Epithelial cell of prostate (primary cell): ENCODE measurements around the gene PRICKLE1.
A peak's percentile ranks its signal among the peaks of the same experiment; 100 is the strongest.

ENCODE experiments used
- DNase-seq: peaks from one replicate; pipeline ENCODE4 v3.0.0-alpha.2; 2011; ENCODE audit warnings: low read depth, low spot score
- H3K27ac ChIP-seq: fragments of 450-650 bp; 2 replicates; pipeline ENCODE4 v1.5.1; 2017; ENCODE audit warnings: mild to moderate bottlenecking

PRICKLE1 gene

DNA sequence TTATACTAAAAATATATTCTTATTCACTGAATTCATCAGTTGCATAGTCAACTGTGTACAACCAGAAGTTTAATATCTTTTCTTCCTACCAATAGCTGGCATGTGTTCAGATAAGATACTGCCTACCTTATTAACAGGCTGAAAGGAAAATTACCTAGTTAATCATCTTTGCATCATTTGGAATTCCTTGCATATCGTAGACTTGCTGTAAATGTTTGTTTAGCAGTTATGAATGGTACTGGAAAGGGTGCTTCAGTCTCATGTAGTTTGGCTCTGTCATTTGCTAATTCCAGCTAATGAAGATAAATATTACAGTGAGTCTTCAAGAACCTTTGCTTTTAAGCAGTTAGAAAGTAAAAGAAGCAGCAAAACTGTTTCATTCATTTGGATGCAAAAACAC, 179.2 kb downstream of the PRICKLE1 start:
- no peak for DNase-seq

DNA sequence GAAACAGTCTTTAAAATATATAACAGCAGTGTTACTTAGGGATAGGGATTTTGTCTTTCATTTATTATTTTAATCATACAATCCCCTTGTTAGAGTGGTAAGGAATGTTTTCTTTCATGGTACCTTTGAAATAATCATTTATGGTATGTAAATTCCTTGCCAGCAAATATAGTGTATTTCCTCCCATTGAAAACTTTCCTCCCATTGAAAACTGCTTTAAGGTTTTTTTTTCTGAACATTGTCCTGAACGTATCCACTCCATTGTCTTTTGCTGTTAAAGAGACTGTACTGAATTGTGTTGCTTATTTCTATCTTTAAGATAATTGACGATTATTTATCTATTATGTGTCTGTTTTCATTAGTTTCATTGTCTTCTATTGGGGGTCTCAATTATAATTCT, 180.1 kb downstream of the PRICKLE1 start:
- DNase-seq, result no peak
- no peak overlapping the region for H3K27ac ChIP-seq

More for the DNA sequence above, 179.2 kb downstream of the PRICKLE1 start:
- no peak overlapping the region for H3K27ac ChIP-seq

- H3K27ac ChIP-seq, result peak overlapping the region; percentile 27
These were observed 182.2 kb downstream of the PRICKLE1 start for GRCh38 chr12:42407306-42407705.

More at GRCh38 chr12:42407306-42407705, 182.2 kb downstream of the PRICKLE1 start:
- DNase-seq, result peak; percentile 8
